ENCODE results near the gene GPX7. TPM values are rescaled to one million over a fixed set of nuclear protein-coding genes. Genes with fewer than 3 reads are reported as not detected.
A peak's percentile ranks its signal among the peaks of the same experiment; 100 is the strongest.

GPX7 gene
- total and polyA plus RNA-seq, 4 donors: 32.4 to 85.6 (median 43.2) TPM

DNA sequence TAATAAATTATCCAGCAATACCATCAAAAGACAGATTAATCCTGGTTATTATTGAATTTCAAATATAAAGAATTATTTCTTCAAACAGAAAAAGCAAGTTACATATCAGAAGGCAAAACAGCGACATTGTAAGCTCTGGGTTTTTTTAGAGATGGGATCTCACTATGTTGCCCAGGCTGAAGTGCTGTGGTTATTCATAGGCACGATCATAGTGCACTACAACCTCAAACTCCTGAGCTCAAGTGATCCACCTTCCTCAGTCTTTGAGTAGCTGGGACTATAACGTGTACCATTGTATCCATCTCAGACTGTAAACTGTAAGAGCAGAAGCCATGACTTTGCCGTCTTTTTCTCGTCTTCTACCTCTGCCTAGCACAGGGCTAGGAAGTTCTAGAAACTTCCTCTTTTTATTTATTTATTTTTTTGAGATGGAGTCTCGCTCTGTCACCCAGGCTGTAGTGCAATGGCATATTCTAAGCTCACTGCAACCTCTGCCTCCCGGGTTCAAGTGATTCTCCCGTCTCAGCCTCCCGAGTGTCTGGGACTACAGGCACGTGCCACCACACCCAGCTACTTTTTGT, 20.0 kb upstream of the GPX7 start:
- H3K36me3 ChIP-seq (ENCODE audit: control insufficient read depth, insufficient read depth, low read length): no peaks in the 10 kb centered on the region
- no peak for DNase-seq (ENCODE audit: low read depth in 4 of 6, low spot score in 6 of 6)
- 100% methylated on average over 4 of the region's 10 CpGs for WGBS (ENCODE audit: insufficient coverage)
- H3K27ac ChIP-seq (ENCODE audit: low read depth, low read length): no peak overlapping the region
- no peaks in the 10 kb centered on the region for H3K4me1 ChIP-seq (ENCODE audit: control insufficient read depth, insufficient read depth, low read length)
- H3K4me3 ChIP-seq (ENCODE audit: low read depth, low read length): no peak overlapping the region
- no peaks in the 10 kb centered on the region for H3K9me3 ChIP-seq (ENCODE audit: control insufficient read depth, insufficient read depth, low read length)
- H3K27me3 ChIP-seq (ENCODE audit: control insufficient read depth, insufficient read depth, low read length): no peaks in the 10 kb centered on the region

GRCh38 chr1:52585474-52585873, 16.7 kb upstream of the GPX7 start:
- H3K4me3 ChIP-seq (ENCODE audit: low read depth, low read length): no peak overlapping the region
- WGBS (ENCODE audit: insufficient coverage): 100% methylated on average over 1 of the region's 1 CpG

DNA sequence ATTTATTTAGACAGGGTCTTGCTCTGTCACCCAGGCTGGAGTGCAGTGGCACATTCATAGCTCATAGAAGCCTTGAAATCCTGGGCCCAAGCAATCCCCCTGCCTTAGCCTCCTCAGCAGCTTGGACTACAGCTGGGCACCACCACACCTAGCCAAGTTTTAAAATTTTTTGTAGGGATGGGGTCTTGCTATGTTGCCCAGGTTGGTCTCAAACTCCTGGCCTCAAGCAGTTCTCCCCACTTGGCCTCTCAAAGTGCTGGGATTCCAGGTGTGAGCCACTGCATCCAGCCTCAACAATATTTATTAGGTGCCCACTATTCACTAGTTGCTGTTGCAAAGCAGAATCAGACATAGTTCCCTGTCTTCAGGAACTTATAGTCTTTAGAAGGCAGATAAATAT, 14.1 kb upstream of the GPX7 start:
- H3K4me3 ChIP-seq (ENCODE audit: low read depth, low read length): no peak overlapping the region
- DNase-seq (ENCODE audit: low read depth in 4 of 6, low spot score in 6 of 6): no peak
- H3K36me3 ChIP-seq (ENCODE audit: control insufficient read depth, insufficient read depth, low read length): no peaks in the 10 kb centered on the region
- H3K4me1 ChIP-seq (ENCODE audit: control insufficient read depth, insufficient read depth, low read length): no peaks in the 10 kb centered on the region
- no peak overlapping the region for H3K27ac ChIP-seq (ENCODE audit: low read depth, low read length)
- H3K9me3 ChIP-seq (ENCODE audit: control insufficient read depth, insufficient read depth, low read length): no peaks in the 10 kb centered on the region
- no peaks in the 10 kb centered on the region for H3K27me3 ChIP-seq (ENCODE audit: control insufficient read depth, insufficient read depth, low read length)

More at GRCh38 chr1:52585474-52585873, 16.7 kb upstream of the GPX7 start:
- Histone ChIP-seq H3K36me3 (ENCODE audit: control insufficient read depth, insufficient read depth, low read length) (no peaks in the 10 kb centered on the region), H3K4me1 (ENCODE audit: control insufficient read depth, insufficient read depth, low read length) (no peaks in the 10 kb centered on the region), H3K27me3 (ENCODE audit: control insufficient read depth, insufficient read depth, low read length) (no peaks in the 10 kb centered on the region), H3K27ac (ENCODE audit: low read depth, low read length) (no peak overlapping the region), H3K9me3 (ENCODE audit: control insufficient read depth, insufficient read depth, low read length) (no peaks in the 10 kb centered on the region)
- DNase-seq (ENCODE audit: low read depth in 4 of 6, low spot score in 6 of 6): no peak

GRCh38 chr1:52588535-52588934, 13.6 kb upstream of the GPX7 start:
- no peaks in the 10 kb centered on the region for H3K4me1 ChIP-seq (ENCODE audit: control insufficient read depth, insufficient read depth, low read length)

GRCh38 chr1:52590266-52590665, 11.9 kb upstream of the GPX7 start:
- Histone ChIP-seq H3K27ac (ENCODE audit: low read depth, low read length) (no peak overlapping the region), H3K4me3 (ENCODE audit: low read depth, low read length) (no peak overlapping the region), H3K4me1 (ENCODE audit: control insufficient read depth, insufficient read depth, low read length) (no peaks in the 10 kb centered on the region), H3K9me3 (ENCODE audit: control insufficient read depth, insufficient read depth, low read length) (no peaks in the 10 kb centered on the region), H3K27me3 (ENCODE audit: control insufficient read depth, insufficient read depth, low read length) (no peaks in the 10 kb centered on the region), H3K36me3 (ENCODE audit: control insufficient read depth, insufficient read depth, low read length) (no peaks in the 10 kb centered on the region)
- DNase-seq (ENCODE audit: low read depth in 4 of 6, low spot score in 6 of 6): peak in 1 of 6 donors; percentile 73
- WGBS (ENCODE audit: insufficient coverage): 4% methylated on average over 3 of the region's 6 CpGs

More at GRCh38 chr1:52588535-52588934, 13.6 kb upstream of the GPX7 start:
- no peaks in the 10 kb centered on the region for H3K9me3 ChIP-seq (ENCODE audit: control insufficient read depth, insufficient read depth, low read length)
- WGBS (ENCODE audit: insufficient coverage): 67% methylated on average over 1 of the region's 1 CpG
- no peaks in the 10 kb centered on the region for H3K36me3 ChIP-seq (ENCODE audit: control insufficient read depth, insufficient read depth, low read length)
- H3K27ac ChIP-seq (ENCODE audit: low read depth, low read length): no peak overlapping the region
- no peaks in the 10 kb centered on the region for H3K27me3 ChIP-seq (ENCODE audit: control insufficient read depth, insufficient read depth, low read length)
- no peak for DNase-seq (ENCODE audit: low read depth in 4 of 6, low spot score in 6 of 6)
- no peak overlapping the region for H3K4me3 ChIP-seq (ENCODE audit: low read depth, low read length)

DNA sequence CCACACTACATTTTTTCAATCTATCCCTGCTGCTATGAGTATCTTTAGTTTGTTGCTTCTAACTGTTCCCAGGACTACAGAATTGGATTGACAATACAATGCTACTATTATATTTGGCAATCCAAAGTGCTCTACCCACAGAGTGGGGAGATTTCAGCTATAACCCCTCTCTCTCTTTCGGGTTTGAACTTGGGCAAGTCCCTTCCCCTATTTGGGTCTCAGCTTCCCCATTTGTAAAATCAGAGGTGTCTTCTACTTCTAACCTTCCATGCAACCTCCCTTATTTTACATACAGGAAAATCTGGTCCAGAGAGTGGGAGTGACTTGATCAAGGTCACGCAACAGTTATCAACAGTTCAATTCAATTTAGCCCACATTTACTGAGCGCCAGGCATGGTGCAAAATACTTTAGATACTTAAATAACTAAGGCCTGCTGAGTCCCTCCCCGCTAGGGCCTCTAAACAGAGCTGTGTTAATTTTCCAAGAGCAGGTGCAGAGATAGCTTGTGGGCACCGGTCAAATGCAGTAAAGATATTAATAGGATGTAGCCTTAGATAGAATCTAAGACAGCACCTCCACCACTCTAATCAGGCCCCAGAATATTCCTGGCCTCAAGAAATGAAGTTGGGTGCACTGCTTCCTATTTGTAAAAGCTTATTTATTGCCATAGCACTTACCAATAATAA, 9.4 kb upstream of the GPX7 start:
- WGBS (ENCODE audit: insufficient coverage): 86% methylated on average over 1 of the region's 5 CpGs
- no peaks in the 10 kb centered on the region for H3K36me3 ChIP-seq (ENCODE audit: control insufficient read depth, insufficient read depth, low read length)
- H3K9me3 ChIP-seq (ENCODE audit: control insufficient read depth, insufficient read depth, low read length): no peaks in the 10 kb centered on the region
- H3K4me3 ChIP-seq (ENCODE audit: low read depth, low read length): no peak overlapping the region
- H3K27ac ChIP-seq (ENCODE audit: low read depth, low read length): no peak overlapping the region
- peak in 1 of 6 donors; percentile 7 for DNase-seq (ENCODE audit: low read depth in 4 of 6, low spot score in 6 of 6)
- H3K4me1 ChIP-seq (ENCODE audit: control insufficient read depth, insufficient read depth, low read length): no peaks in the 10 kb centered on the region
- no peaks in the 10 kb centered on the region for H3K27me3 ChIP-seq (ENCODE audit: control insufficient read depth, insufficient read depth, low read length)

- Histone ChIP-seq H3K4me3 (ENCODE audit: low read depth, low read length) (no peak overlapping the region), H3K9me3 (ENCODE audit: control insufficient read depth, insufficient read depth, low read length) (no peaks in the 10 kb centered on the region), H3K4me1 (ENCODE audit: control insufficient read depth, insufficient read depth, low read length) (no peaks in the 10 kb centered on the region), H3K27ac (ENCODE audit: low read depth, low read length) (no peak overlapping the region), H3K27me3 (ENCODE audit: control insufficient read depth, insufficient read depth, low read length) (no peaks in the 10 kb centered on the region), H3K36me3 (ENCODE audit: control insufficient read depth, insufficient read depth, low read length) (no peaks in the 10 kb centered on the region)
- no peak for DNase-seq (ENCODE audit: low read depth in 4 of 6, low spot score in 6 of 6)
- 100% methylated on average over 1 of the region's 1 CpG for WGBS (ENCODE audit: insufficient coverage)
Measured at GRCh38 chr1:52593495-52593894, 8.7 kb upstream of the GPX7 start.

DNA sequence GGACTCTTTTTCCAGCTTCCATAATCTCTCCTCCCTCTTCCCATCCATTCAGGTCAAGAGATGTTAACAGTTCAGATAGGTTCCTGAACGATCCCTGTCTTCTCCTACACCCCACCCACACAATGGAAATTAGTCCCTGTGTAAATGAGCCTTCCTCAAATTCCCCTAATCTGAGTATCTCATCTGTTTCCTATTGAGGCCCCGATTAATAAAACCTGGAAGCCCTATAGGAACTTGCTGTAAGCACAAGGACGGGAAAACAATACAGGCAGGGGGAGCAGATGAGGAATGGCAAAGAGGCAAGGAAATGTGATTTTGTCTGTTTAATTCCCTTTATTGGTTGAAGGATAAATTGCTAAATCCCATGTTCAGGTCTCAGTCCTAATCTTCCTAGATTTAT, 7.1 kb upstream of the GPX7 start:
- no peak for DNase-seq (ENCODE audit: low read depth in 4 of 6, low spot score in 6 of 6)
- Histone ChIP-seq H3K27me3 (ENCODE audit: control insufficient read depth, insufficient read depth, low read length) (no peaks in the 10 kb centered on the region), H3K36me3 (ENCODE audit: control insufficient read depth, insufficient read depth, low read length) (no peaks in the 10 kb centered on the region), H3K27ac (ENCODE audit: low read depth, low read length) (no peak overlapping the region), H3K9me3 (ENCODE audit: control insufficient read depth, insufficient read depth, low read length) (no peaks in the 10 kb centered on the region), H3K4me3 (ENCODE audit: low read depth, low read length) (no peak overlapping the region), H3K4me1 (ENCODE audit: control insufficient read depth, insufficient read depth, low read length) (no peaks in the 10 kb centered on the region)
- 29% methylated on average over 1 of the region's 3 CpGs for WGBS (ENCODE audit: insufficient coverage)

GRCh38 chr1:52597912-52598311, 4.3 kb upstream of the GPX7 start:
- Histone ChIP-seq H3K4me1 (ENCODE audit: control insufficient read depth, insufficient read depth, low read length) (peaks cover 14% of the 10 kb centered on the region), H3K27ac (ENCODE audit: low read depth, low read length) (no peak overlapping the region), H3K9me3 (ENCODE audit: control insufficient read depth, insufficient read depth, low read length) (no peaks in the 10 kb centered on the region), H3K36me3 (ENCODE audit: control insufficient read depth, insufficient read depth, low read length) (no peaks in the 10 kb centered on the region), H3K4me3 (ENCODE audit: low read depth, low read length) (no peak overlapping the region), H3K27me3 (ENCODE audit: control insufficient read depth, insufficient read depth, low read length) (no peaks in the 10 kb centered on the region)
- WGBS (ENCODE audit: insufficient coverage): 71% methylated on average over 2 of the region's 2 CpGs
- no peak for DNase-seq (ENCODE audit: low read depth in 4 of 6, low spot score in 6 of 6)

GRCh38 chr1:52598729-52599128, 3.4 kb upstream of the GPX7 start:
- Histone ChIP-seq H3K4me1 (ENCODE audit: control insufficient read depth, insufficient read depth, low read length) (peaks cover 20% of the 10 kb centered on the region), H3K9me3 (ENCODE audit: control insufficient read depth, insufficient read depth, low read length) (no peaks in the 10 kb centered on the region), H3K27me3 (ENCODE audit: control insufficient read depth, insufficient read depth, low read length) (no peaks in the 10 kb centered on the region), H3K4me3 (ENCODE audit: low read depth, low read length) (no peak overlapping the region), H3K27ac (ENCODE audit: low read depth, low read length) (no peak overlapping the region), H3K36me3 (ENCODE audit: control insufficient read depth, insufficient read depth, low read length) (no peaks in the 10 kb centered on the region)
- WGBS (ENCODE audit: insufficient coverage): no CpG with 5 or more reads among the region's 7 CpGs
- DNase-seq (ENCODE audit: low read depth in 4 of 6, low spot score in 6 of 6): no peak

All from spinal cord (tissue), 10 donors.